ENCODE data around the gene PPP1R14D.

PPP1R14D gene

GRCh38 chr15:40792394-40792793, 36.1 kb downstream of the PPP1R14D start:
- no peak for DNase-seq (ENCODE audit: low spot score)
- Mint-ChIP-seq H3K4me1 (ENCODE audit: low read depth) (peaks cover 14% of the 10 kb centered on the region), H3K9me3 (no peaks in the 10 kb centered on the region), H3K27me3 (ENCODE audit: low read depth) (no peaks in the 10 kb centered on the region), H3K4me3 (no peak overlapping the region), H3K27ac (no peak overlapping the region), H3K36me3 (ENCODE audit: low read depth) (peaks cover 4% of the 10 kb centered on the region)

- Mint-ChIP-seq H3K4me1 (ENCODE audit: low read depth) (peaks cover 19% of the 10 kb centered on the region), H3K4me3 (no peak overlapping the region), H3K36me3 (ENCODE audit: low read depth) (peaks cover 4% of the 10 kb centered on the region), H3K9me3 (no peaks in the 10 kb centered on the region), H3K27me3 (ENCODE audit: low read depth) (no peaks in the 10 kb centered on the region), H3K27ac (no peak overlapping the region)
- no peak for DNase-seq (ENCODE audit: low spot score)
Measured at GRCh38 chr15:40790718-40791117, 37.8 kb downstream of the PPP1R14D start.

- Mint-ChIP-seq H3K27me3 (ENCODE audit: low read depth) (no peaks in the 10 kb centered on the region), H3K4me3 (no peak overlapping the region), H3K27ac (no peak overlapping the region), H3K36me3 (ENCODE audit: low read depth) (peaks cover 4% of the 10 kb centered on the region), H3K9me3 (no peaks in the 10 kb centered on the region), H3K4me1 (ENCODE audit: low read depth) (peaks cover 19% of the 10 kb centered on the region)
- no peak for DNase-seq (ENCODE audit: low spot score)
Measured at GRCh38 chr15:40789999-40790398, 38.5 kb downstream of the PPP1R14D start.

GRCh38 chr15:40789119-40789518, 39.4 kb downstream of the PPP1R14D start:
- DNase-seq (ENCODE audit: low spot score), result no peak
- H3K27ac Mint-ChIP-seq, result peak overlapping the region; percentile 74
- H3K9me3 Mint-ChIP-seq, result no peaks in the 10 kb centered on the region
- H3K36me3 Mint-ChIP-seq (ENCODE audit: low read depth), result peaks cover 4% of the 10 kb centered on the region
- H3K4me3 Mint-ChIP-seq, result no peak overlapping the region
- H3K4me1 Mint-ChIP-seq (ENCODE audit: low read depth), result peaks cover 19% of the 10 kb centered on the region
- no peaks in the 10 kb centered on the region for H3K27me3 Mint-ChIP-seq (ENCODE audit: low read depth)

GRCh38 chr15:40787991-40788390, 40.5 kb downstream of the PPP1R14D start:
- Mint-ChIP-seq H3K4me1 (ENCODE audit: low read depth) (peaks cover 22% of the 10 kb centered on the region), H3K27me3 (ENCODE audit: low read depth) (no peaks in the 10 kb centered on the region), H3K4me3 (no peak overlapping the region), H3K36me3 (ENCODE audit: low read depth) (peaks cover 4% of the 10 kb centered on the region), H3K27ac (no peak overlapping the region), H3K9me3 (no peaks in the 10 kb centered on the region)
- DNase-seq (ENCODE audit: low spot score), result no peak

GRCh38 chr15:40787344-40787841, 41.1 kb downstream of the PPP1R14D start:
- Mint-ChIP-seq H3K9me3 (no peaks in the 10 kb centered on the region), H3K4me1 (ENCODE audit: low read depth) (peaks cover 24% of the 10 kb centered on the region), H3K36me3 (ENCODE audit: low read depth) (peaks cover 4% of the 10 kb centered on the region), H3K4me3 (peak overlapping the region; percentile 1), H3K27me3 (ENCODE audit: low read depth) (no peaks in the 10 kb centered on the region), H3K27ac (peak overlapping the region; percentile 56)
- DNase-seq (ENCODE audit: low spot score), result no peak

GRCh38 chr15:40785814-40786213, 42.7 kb downstream of the PPP1R14D start:
- Mint-ChIP-seq H3K4me3 (no peak overlapping the region), H3K27ac (no peak overlapping the region), H3K36me3 (ENCODE audit: low read depth) (no peaks in the 10 kb centered on the region), H3K9me3 (no peaks in the 10 kb centered on the region), H3K27me3 (ENCODE audit: low read depth) (no peaks in the 10 kb centered on the region), H3K4me1 (ENCODE audit: low read depth) (peaks cover 24% of the 10 kb centered on the region)
- no peak for DNase-seq (ENCODE audit: low spot score)

GRCh38 chr15:40785164-40785563, 43.3 kb downstream of the PPP1R14D start:
- no peak for DNase-seq (ENCODE audit: low spot score)
- H3K27me3 Mint-ChIP-seq (ENCODE audit: low read depth), result no peaks in the 10 kb centered on the region
- no peak overlapping the region for H3K4me3 Mint-ChIP-seq
- peaks cover 24% of the 10 kb centered on the region for H3K4me1 Mint-ChIP-seq (ENCODE audit: low read depth)
- H3K9me3 Mint-ChIP-seq, result no peaks in the 10 kb centered on the region
- H3K27ac Mint-ChIP-seq, result no peak overlapping the region
- no peaks in the 10 kb centered on the region for H3K36me3 Mint-ChIP-seq (ENCODE audit: low read depth)

- DNase-seq (ENCODE audit: low spot score), result peak; percentile 71
Measured at GRCh38 chr15:40782609-40783227, 45.8 kb downstream of the PPP1R14D start.

GRCh38 chr15:40776537-40777141, 51.9 kb downstream of the PPP1R14D start:
- Mint-ChIP-seq H3K4me3 (no peak overlapping the region), H3K9me3 (no peaks in the 10 kb centered on the region), H3K27ac (peak overlapping the region; percentile 52), H3K27me3 (ENCODE audit: low read depth) (no peaks in the 10 kb centered on the region), H3K36me3 (ENCODE audit: low read depth) (peaks cover 29% of the 10 kb centered on the region), H3K4me1 (ENCODE audit: low read depth) (peaks cover 2% of the 10 kb centered on the region)
- DNase-seq (ENCODE audit: low spot score), result no peak

More at GRCh38 chr15:40782609-40783227, 45.8 kb downstream of the PPP1R14D start:
- Mint-ChIP-seq H3K4me3 (no peak overlapping the region), H3K27ac (no peak overlapping the region), H3K27me3 (ENCODE audit: low read depth) (no peaks in the 10 kb centered on the region), H3K36me3 (ENCODE audit: low read depth) (peaks cover 7% of the 10 kb centered on the region), H3K9me3 (no peaks in the 10 kb centered on the region), H3K4me1 (ENCODE audit: low read depth) (peaks cover 14% of the 10 kb centered on the region)

- Mint-ChIP-seq H3K4me1 (ENCODE audit: low read depth) (peaks cover 2% of the 10 kb centered on the region), H3K36me3 (ENCODE audit: low read depth) (peaks cover 31% of the 10 kb centered on the region), H3K27me3 (ENCODE audit: low read depth) (no peaks in the 10 kb centered on the region), H3K4me3 (no peak overlapping the region), H3K27ac (no peak overlapping the region), H3K9me3 (no peaks in the 10 kb centered on the region)
- no peak for DNase-seq (ENCODE audit: low spot score)
Measured at GRCh38 chr15:40775740-40776536, 52.6 kb downstream of the PPP1R14D start.

GRCh38 chr15:40775007-40775406, 53.5 kb downstream of the PPP1R14D start:
- no peaks in the 10 kb centered on the region for H3K27me3 Mint-ChIP-seq (ENCODE audit: low read depth)
- no peak overlapping the region for H3K27ac Mint-ChIP-seq
- H3K4me1 Mint-ChIP-seq (ENCODE audit: low read depth), result peaks cover 4% of the 10 kb centered on the region
- no peak for DNase-seq (ENCODE audit: low spot score)
- H3K36me3 Mint-ChIP-seq (ENCODE audit: low read depth), result peaks cover 31% of the 10 kb centered on the region
- no peaks in the 10 kb centered on the region for H3K9me3 Mint-ChIP-seq
- no peak overlapping the region for H3K4me3 Mint-ChIP-seq

GRCh38 chr15:40773902-40774301, 54.6 kb downstream of the PPP1R14D start:
- no peaks in the 10 kb centered on the region for H3K27me3 Mint-ChIP-seq (ENCODE audit: low read depth)
- H3K27ac Mint-ChIP-seq, result no peak overlapping the region
- H3K36me3 Mint-ChIP-seq (ENCODE audit: low read depth), result peaks cover 30% of the 10 kb centered on the region
- H3K9me3 Mint-ChIP-seq, result no peaks in the 10 kb centered on the region
- no peak overlapping the region for H3K4me3 Mint-ChIP-seq
- no peak for DNase-seq (ENCODE audit: low spot score)
- H3K4me1 Mint-ChIP-seq (ENCODE audit: low read depth), result peaks cover 14% of the 10 kb centered on the region

- Mint-ChIP-seq H3K27me3 (ENCODE audit: low read depth) (no peaks in the 10 kb centered on the region), H3K4me3 (no peak overlapping the region), H3K27ac (peak overlapping the region; percentile 52), H3K9me3 (no peaks in the 10 kb centered on the region), H3K4me1 (ENCODE audit: low read depth) (peaks cover 17% of the 10 kb centered on the region), H3K36me3 (ENCODE audit: low read depth) (peaks cover 32% of the 10 kb centered on the region)
- DNase-seq (ENCODE audit: low spot score), result no peak
Measured at GRCh38 chr15:40773496-40773895, 55.0 kb downstream of the PPP1R14D start.

Data from T-helper 2 cell treated with Interferon-gamma antibody and Interleukin-4, amounts not matched to agents 5 μg/mL and 100 μg/mL, for 36 hours (primary cell).